Neural progenitor cell (in vitro differentiated cells): ENCODE measurements around the gene BCR.

Experiments used
- CTCF ChIP-seq: fragments of 200-600 bp; sonication (generic); IDR thresholded peaks from 2 replicates; pipeline ENCODE4 v1.5.1; 2017; ENCODE audit warnings: antibody characterized with exemption, mild to moderate bottlenecking
- EZH2 ChIP-seq: fragments of 200-600 bp; sonication (generic); IDR thresholded peaks from 2 replicates; pipeline ENCODE4 v1.6.1; 2017; ENCODE audit warnings: antibody characterized with exemption, mild to moderate bottlenecking, moderate library complexity
- EZH2phosphoT487 ChIP-seq: fragments of 200-600 bp; sonication (generic); IDR thresholded peaks from 2 replicates; pipeline ENCODE4 v1.6.1; 2017; ENCODE audit warnings: antibody characterized with exemption

DNA sequence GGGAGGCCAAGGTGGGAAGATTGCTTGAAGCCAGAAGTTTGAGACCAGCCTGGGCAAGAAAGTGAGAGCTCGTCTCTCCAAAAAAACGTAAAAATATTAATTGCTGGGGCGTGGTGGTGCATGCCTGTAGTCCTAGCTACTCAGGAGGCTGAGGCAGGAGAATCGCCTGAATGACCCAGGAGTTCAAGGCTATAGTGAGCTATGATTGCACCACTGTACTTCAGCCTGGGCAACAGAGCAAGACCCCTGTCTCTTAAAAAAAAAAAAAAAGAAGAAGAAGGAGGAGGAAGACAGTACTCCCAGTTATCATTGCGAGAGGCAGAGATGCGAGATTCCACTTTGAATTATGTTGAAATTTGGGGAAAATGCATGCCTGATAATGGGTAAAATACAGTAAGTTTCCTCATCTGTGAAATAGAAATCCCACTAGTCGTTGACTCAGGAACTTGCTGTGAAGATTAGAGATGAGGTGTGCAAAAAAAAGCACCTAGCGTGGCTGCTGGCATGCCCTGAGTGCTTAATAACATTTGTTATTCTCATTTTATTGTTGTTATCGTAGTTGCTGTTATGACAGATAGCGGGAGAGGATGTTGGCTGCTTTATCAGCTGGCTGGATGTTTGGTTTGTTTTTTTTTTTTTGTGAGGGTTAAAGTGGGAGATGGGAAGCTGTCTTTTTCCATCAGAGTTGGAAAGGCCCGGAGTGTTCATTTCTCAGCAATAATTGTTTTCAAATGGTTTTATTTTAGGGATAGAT is 33.4 kb downstream of the BCR start:
- TF ChIP-seq CTCF (no peak), EZH2phosphoT487 (no peak), EZH2 (no peak)
